GM21786 (cell line): ENCODE measurements around the gene GTF3C1.

Source experiments
- ATAC-seq: cut with Tn5 transposase; IDR thresholded peaks from one replicate; pipeline ENCODE4 v1.9.1; 2021; ENCODE audit not compliant: unreplicated experiment

The GTF3C1 gene

GRCh38 chr16:27489906-27490305, 59.8 kb downstream of the GTF3C1 start:
- no peak for ATAC-seq

- no peak for ATAC-seq
These were observed 60.3 kb downstream of the GTF3C1 start for GRCh38 chr16:27489421-27489820.

- ATAC-seq = no peak
These were observed 63.0 kb downstream of the GTF3C1 start for GRCh38 chr16:27486760-27487159.

- ATAC-seq = no peak
These were observed 63.4 kb downstream of the GTF3C1 start for GRCh38 chr16:27486344-27486743.

GRCh38 chr16:27485811-27486210, 63.9 kb downstream of the GTF3C1 start:
- ATAC-seq = no peak

- no peak for ATAC-seq
These were observed 64.6 kb downstream of the GTF3C1 start for GRCh38 chr16:27485126-27485525.

GRCh38 chr16:27483624-27484023, 66.1 kb downstream of the GTF3C1 start:
- ATAC-seq = no peak

GRCh38 chr16:27483088-27483437, 66.7 kb downstream of the GTF3C1 start:
- no peak for ATAC-seq

- ATAC-seq = no peak
These were observed 67.2 kb downstream of the GTF3C1 start for GRCh38 chr16:27482397-27483087.

- ATAC-seq = no peak
These were observed 68.3 kb downstream of the GTF3C1 start for GRCh38 chr16:27481282-27481934.

- ATAC-seq = no peak
These were observed 69.0 kb downstream of the GTF3C1 start for GRCh38 chr16:27480761-27481160.

GRCh38 chr16:27476240-27476639, 73.5 kb downstream of the GTF3C1 start:
- no peak for ATAC-seq

- no peak for ATAC-seq
These were observed 74.2 kb downstream of the GTF3C1 start for GRCh38 chr16:27475561-27475960.

- no peak for ATAC-seq
These were observed 74.8 kb downstream of the GTF3C1 start for GRCh38 chr16:27474921-27475320.

GRCh38 chr16:27474041-27474440, 75.7 kb downstream of the GTF3C1 start:
- no peak for ATAC-seq

- ATAC-seq = no peak
These were observed 76.4 kb downstream of the GTF3C1 start for GRCh38 chr16:27473101-27473900.

GRCh38 chr16:27472091-27473020, 77.4 kb downstream of the GTF3C1 start:
- ATAC-seq = no peak

GRCh38 chr16:27471661-27472060, 78.1 kb downstream of the GTF3C1 start:
- no peak for ATAC-seq

- no peak for ATAC-seq
These were observed 78.9 kb downstream of the GTF3C1 start for GRCh38 chr16:27470567-27471431.

- no peak for ATAC-seq
These were observed 80.7 kb downstream of the GTF3C1 start for GRCh38 chr16:27468941-27469531.
